Uterus (tissue), 2 donors: ENCODE results near the gene REXO1.

ENCODE experiments used
- POLR2A ChIP-seq, 2 donors: fragments of 450-650 bp; IDR thresholded peaks; one replicate each; pipeline ENCODE4 v1.6.1; 2016; ENCODE audit warnings: antibody characterized with exemption in 2 of 2, mild to moderate bottlenecking in 1 of 2, moderate library complexity in 1 of 2
- TF ChIP-seq, protein P1 (sequence below), 4 experiments: fragments of 200-600 bp in 2 of 4; fragments of 450-650 bp in 2 of 4; sonication (generic) in 2 of 4; IDR thresholded peaks; one replicate each; pipeline ENCODE4 v1.5.1; 2016 to 2019; ENCODE audit warnings: antibody characterized with exemption in 4 of 4, mild to moderate bottlenecking in 2 of 4, moderate library complexity in 1 of 4

DNA sequence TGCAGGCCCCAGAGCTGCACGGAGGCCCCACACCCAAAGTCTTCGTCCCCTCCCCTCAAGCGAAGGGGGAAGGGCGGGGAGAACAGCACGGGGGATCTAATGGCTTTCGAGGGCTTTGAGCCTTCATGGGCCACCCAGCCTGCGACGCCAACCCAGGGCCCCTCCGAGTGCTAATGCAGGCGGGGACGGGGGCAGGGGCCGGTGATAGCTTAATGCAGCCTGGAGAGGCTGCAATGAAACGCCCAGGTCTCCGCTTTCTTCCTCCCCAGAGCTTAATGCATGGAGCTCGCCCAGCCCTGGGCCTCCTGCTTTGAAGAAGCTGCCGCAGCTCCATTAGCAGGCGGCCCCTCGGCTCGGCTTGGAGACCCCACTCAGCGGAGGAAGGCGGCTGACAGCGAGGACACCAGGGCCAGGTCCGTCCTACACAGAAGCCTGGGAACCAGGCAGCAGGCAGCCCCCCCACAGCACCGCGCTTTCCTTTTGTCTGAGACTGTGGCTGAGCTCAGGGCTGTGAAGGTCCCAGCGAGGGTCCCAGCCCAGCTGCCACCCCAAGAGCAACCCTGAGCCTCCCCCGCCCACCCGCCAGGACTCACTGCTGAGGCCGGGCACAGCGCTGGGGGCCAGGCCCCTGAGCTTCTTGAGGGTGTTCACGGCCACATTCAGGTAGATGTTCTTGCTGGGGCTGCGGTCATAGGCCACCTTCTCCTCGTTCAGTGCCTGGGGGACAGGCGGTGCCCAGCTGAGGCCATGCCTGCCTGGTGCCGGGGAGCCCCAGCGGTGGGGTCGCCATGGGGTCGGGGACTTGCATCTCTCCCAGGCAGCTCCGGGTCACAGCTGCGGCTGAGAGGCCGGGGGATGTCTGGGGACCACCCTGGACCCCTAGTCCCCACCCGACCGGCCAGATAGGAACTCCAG, 28.7 kb downstream of the REXO1 start:
- TF ChIP-seq, protein P1, sequence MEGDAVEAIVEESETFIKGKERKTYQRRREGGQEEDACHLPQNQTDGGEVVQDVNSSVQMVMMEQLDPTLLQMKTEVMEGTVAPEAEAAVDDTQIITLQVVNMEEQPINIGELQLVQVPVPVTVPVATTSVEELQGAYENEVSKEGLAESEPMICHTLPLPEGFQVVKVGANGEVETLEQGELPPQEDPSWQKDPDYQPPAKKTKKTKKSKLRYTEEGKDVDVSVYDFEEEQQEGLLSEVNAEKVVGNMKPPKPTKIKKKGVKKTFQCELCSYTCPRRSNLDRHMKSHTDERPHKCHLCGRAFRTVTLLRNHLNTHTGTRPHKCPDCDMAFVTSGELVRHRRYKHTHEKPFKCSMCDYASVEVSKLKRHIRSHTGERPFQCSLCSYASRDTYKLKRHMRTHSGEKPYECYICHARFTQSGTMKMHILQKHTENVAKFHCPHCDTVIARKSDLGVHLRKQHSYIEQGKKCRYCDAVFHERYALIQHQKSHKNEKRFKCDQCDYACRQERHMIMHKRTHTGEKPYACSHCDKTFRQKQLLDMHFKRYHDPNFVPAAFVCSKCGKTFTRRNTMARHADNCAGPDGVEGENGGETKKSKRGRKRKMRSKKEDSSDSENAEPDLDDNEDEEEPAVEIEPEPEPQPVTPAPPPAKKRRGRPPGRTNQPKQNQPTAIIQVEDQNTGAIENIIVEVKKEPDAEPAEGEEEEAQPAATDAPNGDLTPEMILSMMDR (IDR thresholded peaks at IDR 0.05) = no peak
- TF ChIP-seq POLR2A (IDR thresholded peaks at IDR 0.05) = no peak
